Stimulated activated CD8-positive, alpha-beta memory T cell treated with anti-CD3 and anti-CD28 coated beads, Interleukin-4, amount 100 ng/mL, for 1 hour (primary cell): Measurements from ENCODE around the gene HDDC2.

ENCODE experiments used
- DNase-seq, 2 donors: peaks; one replicate each; pipeline ENCODE4 v3.0.0-alpha.2; 2020; ENCODE audit warnings: low read depth in 2 of 2, low spot score in 1 of 2

HDDC2 gene

DNA sequence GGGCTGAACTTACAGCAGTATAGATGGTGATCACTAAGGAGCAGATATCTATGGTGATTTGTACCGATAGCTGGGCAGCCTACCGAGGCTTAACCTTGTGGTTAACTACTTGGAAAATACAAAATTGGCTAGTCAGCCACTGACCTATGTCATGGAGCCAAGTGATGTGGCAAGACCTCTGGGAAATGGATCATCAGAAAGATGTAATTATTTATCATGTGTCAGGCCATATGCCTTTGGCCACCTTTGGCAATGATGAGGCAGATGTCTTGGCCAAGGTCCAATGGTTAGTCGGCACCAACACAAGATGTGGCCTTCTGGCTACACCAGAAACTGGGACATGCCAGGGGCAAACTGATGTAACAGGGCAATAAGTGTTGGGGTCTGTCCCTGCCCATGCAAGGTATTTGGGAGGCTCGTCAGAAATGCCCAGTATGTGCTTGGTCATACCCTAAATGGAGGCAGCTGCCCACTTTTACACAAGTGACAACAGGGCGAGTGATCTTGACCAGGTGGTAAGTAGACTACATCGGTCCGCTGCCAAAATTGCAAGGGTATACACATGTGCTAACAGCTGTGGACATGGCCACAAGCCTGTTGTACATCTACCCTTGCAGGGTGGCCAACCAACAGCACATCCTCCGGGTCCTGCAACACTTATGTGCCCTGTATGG lies 30.1 kb downstream of the HDDC2 start:
- DNase-seq: no peak

DNA sequence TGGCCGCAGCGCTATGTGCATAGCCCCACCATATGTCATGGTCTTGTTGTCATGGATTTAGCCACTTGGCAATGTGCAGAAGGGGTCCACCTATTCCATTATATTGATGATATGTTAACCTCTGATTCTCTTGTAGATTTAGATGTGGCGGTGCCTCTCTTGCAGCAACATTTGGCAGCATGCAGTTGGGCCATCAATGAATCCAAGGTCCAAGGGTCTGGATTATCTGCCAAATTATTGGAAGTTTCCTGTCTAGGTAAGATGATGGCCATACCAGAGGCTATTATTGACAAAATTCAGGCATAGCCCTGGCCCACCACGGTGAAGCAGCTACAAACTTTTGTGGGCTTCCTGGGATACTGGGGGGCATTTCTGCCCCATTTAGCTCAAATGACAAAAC lies 31.4 kb downstream of the HDDC2 start:
- DNase-seq: no peak

DNA sequence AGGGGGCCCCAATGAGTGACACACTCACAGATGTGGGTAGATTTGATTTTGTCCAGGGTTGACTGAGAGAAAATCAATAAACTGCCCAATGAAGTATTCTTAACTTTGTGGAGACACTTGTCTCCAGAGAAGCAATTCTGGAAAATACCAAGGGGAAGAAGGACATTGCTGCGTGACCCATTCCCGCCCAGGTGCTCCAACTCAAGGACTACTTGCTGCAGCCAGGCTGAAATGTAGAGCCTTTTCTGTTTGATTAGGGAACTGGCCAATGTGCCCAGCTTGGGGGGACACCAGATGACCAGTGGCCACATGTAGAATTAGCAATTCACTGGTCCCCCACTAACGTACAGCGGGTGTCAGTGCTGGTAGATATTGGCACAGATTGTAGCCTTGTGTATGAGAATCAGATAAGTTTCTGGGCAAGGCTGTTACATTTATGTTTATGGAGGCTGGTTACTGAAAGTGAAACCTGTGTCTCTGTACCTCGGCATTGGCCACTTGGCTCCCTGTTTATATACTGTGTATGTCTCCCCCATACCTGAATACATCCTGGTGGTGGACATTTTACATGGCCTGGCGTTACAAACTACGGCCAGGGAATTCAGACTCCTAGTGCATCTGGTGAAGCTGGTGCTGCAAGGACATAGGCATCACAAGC lies 32.3 kb downstream of the HDDC2 start:
- DNase-seq: no peak

DNA sequence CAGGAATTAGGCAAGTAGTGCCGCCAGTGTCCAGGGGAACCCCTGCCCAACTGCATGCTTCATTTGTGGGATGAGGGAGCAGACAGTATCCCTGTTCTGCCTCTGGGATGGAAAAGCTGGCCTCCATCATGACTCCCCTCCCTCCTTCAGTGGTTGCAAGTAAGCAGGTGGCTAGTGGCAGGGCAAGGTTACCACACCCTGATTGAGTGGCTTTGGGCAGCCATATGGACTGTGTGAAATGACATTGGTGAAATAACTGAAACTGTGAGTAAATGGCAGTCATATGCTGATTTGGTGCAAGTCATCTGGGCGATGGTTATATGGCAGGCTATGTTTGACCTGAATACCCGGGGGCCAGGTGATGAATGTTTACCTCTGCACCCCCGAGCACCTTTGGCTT lies 33.0 kb downstream of the HDDC2 start:
- no peak for DNase-seq

DNA sequence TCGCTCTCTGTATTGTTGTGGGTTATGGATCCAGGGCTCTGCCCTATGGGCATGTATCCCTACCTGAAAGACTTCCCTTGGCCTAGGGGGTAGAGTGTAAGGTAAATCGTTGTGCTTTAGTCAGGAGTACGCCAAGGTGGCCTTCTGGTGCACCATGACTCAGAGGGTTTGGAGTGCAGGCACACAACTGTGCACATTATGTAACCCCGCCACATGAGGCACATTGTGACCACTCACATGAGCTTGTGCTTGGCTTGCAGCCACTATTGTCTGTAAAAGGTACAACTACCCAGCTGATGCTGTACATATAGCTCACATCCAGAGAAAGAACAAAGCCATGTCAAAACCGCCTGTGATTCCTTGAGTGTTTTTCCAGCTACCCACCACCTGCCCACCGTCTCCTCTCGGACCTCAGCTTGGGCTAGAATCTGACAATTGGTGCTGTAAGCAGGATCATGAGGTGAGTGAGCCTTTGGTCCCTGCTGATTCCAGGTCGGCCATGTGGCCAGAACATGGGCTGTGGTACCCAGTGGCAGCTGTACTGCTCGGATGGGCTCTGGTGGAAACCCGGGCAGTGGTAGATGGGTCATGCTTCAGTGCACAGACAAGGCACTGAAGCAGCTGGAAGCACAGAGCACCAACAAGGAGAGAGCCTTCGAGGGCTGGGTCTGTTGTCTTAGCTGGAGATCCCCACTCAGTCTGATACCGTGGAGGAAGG lies 33.8 kb downstream of the HDDC2 start:
- no peak for DNase-seq

DNA sequence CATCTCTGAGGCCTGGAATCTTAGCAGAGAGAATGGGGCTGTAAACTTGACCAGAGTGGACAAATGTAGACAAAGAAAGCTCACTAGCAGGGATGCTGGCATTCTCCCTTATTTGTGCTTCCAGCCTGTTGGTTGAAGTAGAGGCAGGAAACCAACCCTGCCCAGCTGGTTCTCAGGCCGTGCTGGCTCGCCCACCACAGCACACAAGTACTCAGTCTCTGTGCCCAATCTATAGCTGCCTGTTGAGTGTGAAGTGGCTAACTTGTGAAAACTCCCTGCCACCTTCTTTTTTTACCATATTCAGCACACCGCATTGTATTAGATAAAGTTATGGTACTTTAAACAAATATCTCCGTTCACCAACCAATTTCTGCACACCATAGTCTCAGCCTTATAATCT lies 37.3 kb downstream of the HDDC2 start:
- no peak for DNase-seq

DNA sequence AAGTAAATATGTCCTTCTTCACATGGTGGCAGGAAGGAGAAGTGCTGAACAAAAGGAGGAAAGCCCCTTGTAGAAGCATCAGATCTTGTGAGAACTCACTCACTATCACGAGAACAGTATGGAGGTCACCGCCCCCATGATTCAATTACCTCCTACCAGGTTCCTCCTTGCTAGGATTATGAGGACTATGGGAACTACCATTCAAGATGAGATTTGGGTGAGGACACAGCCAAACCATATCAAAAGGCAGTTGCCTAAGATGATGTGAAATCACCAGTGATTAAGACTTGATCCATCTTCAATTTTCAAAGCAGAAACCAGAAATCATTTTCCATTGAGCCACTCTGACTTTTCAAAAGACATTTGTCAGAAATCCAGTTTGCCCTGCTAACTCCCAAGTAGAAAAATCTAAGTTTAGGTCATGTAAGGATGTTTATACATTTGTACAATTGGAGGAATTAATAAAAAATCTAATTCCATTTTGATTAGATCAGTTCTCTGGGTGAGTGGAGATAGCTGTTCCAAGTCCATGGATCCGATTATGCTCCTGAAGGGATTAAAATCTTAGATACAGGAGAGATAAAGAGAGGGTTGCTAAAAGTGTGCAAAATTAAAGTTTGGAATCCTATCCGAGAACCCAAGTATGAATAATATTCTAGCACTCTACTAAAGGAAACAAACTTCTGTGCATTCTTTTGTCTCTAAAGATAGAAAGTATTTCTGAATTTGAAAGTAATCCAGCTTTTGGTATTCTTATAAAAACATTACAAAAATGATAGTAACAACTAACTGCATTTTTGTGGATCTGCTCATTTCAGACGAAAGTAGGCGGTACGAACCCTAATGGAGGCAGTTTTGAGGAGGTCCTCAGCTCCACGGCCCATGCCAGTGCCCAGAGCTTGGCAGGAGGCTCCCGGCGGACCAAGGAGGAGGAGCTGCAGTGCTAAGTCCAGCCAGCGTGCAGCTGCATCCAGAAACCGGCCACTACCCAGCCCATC lies 39.5 kb downstream of the HDDC2 start:
- no peak for DNase-seq

DNA sequence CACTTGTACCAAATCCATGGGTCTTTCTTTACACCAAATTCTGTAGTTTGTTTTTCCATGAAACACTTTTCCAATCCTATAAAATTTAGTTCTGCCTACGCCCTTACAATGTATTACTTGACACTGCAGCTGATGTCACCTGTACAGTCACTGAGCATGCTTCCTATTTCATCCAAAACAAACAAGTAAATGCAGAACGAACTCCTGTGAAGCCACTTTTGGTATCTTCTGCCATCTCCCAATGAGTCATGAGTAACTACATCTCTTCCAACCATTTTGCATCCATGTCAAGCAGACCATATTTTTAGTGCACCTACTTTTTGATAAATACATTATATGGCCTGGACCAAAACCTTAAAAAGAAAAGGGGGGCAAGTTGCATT lies 42.4 kb downstream of the HDDC2 start:
- no peak for DNase-seq

DNA sequence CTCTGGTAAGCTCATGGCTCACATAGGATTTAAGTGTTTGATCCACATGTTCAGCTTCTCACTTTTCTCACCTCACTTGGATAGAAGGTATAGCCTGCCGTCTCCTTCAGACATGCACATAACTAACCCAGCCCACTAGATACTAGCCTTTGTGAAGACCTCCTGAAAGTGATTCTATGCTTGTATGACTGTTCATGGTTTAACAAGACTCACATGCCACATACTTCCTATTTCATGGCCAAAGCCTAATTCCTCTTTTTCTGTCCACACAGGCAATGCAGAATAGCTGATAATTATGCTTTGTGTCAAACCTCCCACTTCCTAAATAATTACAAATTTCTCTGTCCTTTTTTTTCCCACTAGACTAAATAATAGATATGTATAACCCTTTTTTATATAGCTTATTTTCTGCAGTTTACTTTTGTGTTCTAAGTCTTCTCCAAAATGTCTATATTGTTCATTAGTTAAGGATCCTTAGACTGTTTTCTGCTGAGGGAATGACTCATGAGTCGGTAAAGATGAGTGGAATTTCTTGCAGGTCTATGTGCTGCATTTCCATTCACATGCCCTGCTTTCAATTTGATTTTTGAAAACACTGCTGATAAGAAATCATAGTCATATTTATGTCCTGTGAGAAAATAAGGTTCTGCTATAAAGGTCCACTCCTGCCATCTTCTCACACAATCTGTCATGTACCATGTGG lies 43.0 kb downstream of the HDDC2 start:
- DNase-seq: no peak

DNA sequence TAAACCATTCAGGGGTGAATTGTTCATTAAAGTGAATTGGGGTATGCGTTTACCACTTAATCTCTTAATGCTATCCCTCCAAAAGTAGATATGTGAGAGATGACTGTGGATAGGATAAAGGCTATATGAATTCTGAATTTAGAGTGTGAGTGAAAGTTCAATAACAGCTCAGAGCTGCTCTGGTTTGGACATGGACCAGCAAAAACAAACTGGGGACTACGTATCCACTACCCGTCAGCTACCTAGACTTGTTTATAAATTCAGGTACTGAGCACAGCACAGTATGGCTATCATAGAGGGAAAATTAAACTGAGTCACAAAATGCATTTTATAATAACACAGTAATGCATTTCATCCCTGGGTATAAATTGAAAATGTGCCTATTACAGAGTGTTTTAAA lies 44.4 kb downstream of the HDDC2 start:
- no peak for DNase-seq

DNA sequence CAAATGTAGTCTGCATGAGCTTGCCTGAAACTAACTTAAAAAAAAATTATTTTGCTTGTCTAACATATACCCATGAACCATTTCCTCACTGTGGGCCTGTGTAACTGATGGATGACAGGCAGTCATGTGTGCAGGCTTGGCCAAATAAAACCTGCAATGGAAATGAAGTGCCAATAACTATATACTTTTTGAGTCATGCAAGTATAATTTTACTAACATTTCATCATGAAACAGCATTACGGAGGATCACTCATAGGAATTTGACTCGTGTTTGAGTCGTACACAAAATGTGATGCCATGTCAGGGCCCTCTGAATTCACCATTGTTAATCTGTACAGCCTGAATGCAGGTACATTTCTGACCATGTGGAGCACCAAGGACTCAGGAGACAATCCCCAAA lies 46.6 kb downstream of the HDDC2 start:
- no peak for DNase-seq

DNA sequence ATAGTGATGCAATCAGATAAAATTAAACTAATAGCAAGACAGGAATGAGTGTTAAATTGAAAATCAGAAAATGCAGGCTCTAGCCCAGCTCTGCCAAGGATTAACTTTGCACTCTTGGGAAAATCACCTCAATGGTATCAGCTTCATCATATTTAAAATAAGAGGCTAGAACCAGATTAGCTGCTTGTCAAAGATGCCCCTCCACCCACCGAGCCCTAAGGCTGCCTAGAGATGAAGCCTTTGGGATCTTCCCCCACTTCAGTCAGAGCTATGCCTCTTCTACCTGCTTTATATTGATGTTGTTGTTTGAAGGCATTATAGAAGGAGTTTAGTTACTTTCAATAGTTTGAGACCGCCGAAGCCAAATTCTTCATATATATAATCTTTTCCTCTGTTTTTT lies 47.4 kb downstream of the HDDC2 start:
- DNase-seq: no peak

DNA sequence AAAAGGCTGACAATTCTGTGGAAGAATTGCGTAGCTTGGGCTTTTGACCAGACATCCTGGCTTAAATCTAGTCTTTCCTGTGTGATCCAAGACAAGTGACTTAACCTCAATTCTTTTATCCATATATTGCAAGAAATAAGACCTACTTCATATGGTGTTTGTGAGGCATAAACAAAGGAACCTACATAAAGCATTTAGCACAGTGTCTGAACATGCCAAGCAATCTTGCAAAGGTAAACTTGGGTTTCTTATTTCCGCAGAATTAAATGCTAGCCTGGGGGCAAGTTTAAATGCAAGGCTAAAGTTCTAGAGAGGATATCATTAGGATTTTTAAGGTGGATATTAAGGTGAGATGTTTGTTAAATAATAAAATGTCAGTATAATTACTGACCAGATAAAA lies 47.9 kb downstream of the HDDC2 start:
- no peak for DNase-seq

DNA sequence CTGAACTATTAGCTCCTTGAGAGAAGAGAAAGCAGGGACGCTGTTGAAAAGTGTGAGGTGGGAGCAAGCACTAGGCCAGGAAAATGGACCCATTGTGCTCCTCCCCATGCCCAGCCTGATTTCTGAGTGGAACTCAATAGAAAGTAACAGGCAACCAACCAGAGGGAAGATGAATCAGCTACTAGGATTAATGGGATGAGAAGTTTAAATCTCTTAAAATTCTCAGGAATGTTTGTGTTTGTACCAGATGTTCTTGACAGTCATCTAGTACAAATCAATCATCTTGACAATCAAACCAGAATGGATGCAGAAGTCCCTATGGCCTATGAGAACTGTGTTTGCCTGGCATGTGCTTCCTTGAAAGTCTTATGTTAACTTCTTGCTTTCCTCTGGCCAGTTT lies 48.9 kb downstream of the HDDC2 start:
- DNase-seq: no peak

DNA sequence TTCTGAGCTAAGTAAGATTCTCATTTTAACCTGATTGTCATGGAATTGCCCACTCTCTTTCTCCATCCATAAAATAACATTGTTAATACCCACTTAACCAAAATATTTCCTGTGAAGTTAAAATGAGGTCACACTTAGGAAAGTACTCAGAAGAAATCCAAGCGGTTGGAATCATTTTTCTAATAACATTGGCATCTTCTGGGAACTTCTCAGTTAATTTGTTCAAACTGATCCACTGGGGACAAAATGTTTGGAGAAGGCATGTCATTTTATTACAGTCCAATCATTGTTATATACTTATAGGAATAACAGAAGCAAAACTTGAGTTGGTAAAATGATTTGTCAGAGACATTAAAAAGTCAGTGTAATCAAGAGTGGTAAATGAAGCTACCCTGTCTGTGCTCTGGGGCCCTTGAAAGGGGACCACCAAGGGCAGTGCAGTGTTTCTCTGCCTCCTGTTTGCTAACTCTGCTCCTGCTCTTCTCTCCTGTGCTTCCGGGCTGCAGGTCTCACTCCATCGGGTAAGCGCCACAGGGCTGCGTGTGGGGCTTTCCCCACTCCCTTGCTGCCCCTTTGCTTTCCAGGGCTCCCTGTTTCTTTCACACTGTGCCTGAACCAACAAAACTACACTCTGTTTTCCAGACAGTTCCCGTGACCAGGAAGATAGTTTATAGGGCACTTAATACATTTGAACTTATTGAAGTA lies 50.1 kb downstream of the HDDC2 start:
- no peak for DNase-seq

DNA sequence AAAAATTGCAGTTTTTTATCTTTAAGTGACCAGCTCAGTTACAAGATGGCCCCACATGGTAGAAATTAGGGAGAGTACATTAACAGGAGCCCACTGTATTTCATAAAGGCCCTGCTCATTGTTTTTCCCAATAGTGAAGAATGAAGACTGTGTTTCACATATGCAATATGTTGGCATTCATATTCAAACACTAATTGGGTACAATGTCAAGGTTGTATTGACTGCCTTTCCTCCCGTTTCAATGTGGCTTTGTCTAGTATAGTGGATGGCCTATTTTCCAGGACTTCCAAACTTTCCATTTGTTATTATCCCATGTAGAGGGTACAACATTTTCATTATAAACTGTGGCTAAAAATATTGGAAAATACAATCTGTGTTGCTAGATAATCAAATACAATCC lies 51.3 kb downstream of the HDDC2 start:
- no peak for DNase-seq

DNA sequence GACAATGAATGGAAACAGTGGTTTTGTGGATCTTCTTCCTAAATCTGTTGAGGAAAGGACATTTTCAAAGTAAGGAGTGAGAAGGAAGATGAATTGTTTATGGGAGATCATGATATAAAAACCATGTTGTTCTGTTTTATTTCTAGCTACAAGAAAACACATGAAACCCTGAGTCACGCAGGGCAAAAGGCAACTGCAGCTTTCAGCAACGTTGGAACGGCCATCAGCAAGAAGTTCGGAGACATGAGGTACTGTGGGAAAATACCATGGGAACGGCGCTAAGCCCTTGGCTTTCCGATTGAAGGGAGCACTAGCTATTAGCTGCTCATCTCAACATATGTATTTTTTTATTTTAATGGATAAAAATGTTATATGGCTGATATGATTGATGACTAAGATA lies 53.6 kb downstream of the HDDC2 start:
- no peak for DNase-seq

DNA sequence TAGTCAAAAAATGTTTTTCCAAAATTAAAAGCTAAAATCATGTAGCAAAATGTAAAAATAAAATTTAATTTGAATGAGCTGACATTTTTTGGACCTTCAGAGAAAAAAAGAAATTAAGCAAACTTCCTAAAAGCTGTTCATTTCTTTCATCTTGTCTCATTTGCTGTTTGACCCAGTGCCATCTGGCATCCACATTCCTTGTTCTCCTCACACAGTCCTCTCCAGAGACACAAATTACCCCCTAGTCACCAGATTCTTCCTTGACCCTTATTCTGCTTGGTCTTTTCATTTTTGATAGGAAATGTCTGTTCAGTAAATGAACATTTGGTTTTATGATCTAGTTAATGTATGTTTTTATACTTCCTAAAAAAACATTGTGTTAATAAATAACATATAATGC lies 55.2 kb downstream of the HDDC2 start:
- no peak for DNase-seq

DNA sequence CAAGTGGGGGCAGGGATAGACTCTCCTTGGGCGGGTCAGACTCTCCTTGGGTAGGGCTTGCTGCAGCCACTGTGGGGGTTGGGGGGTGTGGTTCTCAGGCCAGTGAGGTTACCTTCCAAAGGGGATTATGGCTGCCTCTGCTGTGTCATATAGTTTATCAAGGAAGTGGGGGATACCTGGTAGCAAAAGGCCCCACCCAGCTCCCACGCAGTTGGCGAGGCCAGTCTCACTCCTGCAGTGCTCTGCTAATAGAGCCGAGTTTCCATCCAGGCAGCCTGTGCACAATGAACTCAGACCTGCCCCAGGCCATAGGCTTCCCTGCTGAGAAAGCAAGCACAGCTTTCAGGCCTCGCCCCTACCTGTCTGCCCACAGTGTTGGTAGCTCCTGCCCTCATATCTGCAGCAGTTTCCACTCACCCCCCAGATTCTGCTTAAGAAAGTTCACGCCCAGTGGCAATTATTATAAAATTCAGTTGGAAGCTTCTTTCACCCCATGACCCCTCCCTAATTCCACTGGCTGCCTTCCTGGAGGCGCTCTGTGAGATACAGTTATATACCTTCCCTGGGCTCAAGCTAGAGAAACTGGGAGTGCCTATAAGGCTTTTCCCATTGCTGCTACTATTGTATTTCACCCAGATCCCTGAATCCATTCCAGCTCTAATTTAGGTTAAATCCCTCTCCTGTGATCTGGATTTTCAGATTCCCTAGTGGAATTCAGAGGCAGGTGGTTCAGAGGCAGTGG lies 56.1 kb downstream of the HDDC2 start:
- DNase-seq: no peak

DNA sequence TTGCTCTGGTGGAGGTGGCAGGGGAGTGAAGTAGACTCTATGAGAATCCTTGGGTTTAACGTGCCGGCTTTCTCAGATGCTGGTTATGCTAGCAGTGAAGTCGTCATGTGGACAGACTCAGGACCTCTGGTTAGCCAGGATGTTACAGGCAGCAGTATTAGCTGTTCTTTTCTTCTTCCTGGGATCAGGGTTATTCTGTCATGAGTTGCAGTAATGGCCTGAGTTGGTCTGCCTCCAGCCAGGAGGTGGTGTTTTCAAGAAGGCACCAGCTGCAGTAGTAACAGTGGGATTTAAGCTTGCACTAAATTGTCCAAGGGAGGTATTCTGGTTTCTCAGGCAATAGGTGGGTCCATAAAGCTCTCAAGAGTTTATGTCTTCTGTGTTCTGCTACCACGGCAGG lies 56.7 kb downstream of the HDDC2 start:
- DNase-seq: no peak
